ENCODE data around the gene TBC1D22B. TPM values are rescaled to one million over a fixed set of nuclear protein-coding genes. Genes with fewer than 3 reads are reported as not detected.
"Not testable (repeated sequence)": the region's sequence is repeated elsewhere in the genome, so short reads cannot be mapped to it uniquely, and the experiment has no call there.

TBC1D22B gene
- total RNA-seq, 4 donors from 2014 or later, result 14.2 to 19.6 (median 18.4) TPM

DNA sequence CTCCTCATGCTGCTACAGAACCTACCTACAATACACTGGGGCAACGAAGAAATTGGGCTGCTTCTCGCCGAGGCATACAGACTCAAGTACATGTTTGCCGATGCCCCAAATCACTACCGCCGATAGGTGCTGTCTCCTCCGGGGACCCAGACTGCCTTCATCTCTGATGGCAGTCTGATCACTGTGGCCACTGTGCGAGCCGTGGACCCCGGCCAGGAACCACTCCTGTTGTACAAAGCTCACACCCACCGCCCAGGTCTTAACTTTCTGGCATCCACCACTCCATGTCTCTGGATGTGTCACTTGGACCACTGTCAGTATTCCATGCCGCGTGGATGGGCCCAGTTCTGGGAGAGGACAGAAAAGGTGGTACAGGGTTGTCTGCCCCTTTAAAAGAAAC, 73.5 kb downstream of the TBC1D22B start:
- Histone ChIP-seq H3K36me3 (peaks cover 36% of the 10 kb centered on the region), H3K27me3 (no peaks in the 10 kb centered on the region), H3K4me1 (no peaks in the 10 kb centered on the region), H3K4me3 (no peak overlapping the region), H3K27ac (no peak overlapping the region), H3K9me3 (no peaks in the 10 kb centered on the region)
- DNase-seq (ENCODE audit: low spot score in 2 of 2), result no peak
- TF ChIP-seq EP300 (IDR thresholded peaks at IDR 0.05) (no peak), POLR2A (IDR thresholded peaks at IDR 0.05) (no peak), POLR2AphosphoS5 (IDR thresholded peaks at IDR 0.05) (no peak)
- TF ChIP-seq, protein P1, sequence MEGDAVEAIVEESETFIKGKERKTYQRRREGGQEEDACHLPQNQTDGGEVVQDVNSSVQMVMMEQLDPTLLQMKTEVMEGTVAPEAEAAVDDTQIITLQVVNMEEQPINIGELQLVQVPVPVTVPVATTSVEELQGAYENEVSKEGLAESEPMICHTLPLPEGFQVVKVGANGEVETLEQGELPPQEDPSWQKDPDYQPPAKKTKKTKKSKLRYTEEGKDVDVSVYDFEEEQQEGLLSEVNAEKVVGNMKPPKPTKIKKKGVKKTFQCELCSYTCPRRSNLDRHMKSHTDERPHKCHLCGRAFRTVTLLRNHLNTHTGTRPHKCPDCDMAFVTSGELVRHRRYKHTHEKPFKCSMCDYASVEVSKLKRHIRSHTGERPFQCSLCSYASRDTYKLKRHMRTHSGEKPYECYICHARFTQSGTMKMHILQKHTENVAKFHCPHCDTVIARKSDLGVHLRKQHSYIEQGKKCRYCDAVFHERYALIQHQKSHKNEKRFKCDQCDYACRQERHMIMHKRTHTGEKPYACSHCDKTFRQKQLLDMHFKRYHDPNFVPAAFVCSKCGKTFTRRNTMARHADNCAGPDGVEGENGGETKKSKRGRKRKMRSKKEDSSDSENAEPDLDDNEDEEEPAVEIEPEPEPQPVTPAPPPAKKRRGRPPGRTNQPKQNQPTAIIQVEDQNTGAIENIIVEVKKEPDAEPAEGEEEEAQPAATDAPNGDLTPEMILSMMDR (IDR thresholded peaks at IDR 0.05), result no peak
- WGBS, result 90% methylated on average over 10 of the region's 13 CpGs

DNA sequence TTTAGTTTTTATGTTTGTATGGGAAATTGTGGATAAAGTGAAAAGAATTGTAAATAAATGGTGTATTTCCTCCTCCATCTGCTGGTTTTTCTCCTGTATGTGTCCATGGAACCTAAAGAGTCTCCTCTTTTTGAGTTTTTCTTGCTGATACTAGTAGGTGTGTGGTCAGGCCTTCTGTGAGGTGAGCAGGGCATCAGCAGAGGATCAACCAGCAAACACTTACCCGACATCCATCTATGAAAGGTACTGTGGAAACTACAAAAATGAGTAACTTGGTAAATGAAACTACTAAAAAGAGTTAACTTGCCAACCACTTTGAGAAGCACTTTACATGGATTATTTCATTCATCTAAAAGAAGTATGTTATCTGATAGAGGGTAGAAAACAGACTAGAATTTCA, 75.3 kb downstream of the TBC1D22B start:
- no peaks in the 10 kb centered on the region for H3K27me3 ChIP-seq
- H3K9me3 ChIP-seq, result no peaks in the 10 kb centered on the region
- TF ChIP-seq POLR2A (IDR thresholded peaks at IDR 0.05) (no peak), POLR2AphosphoS5 (IDR thresholded peaks at IDR 0.05) (no peak), EP300 (IDR thresholded peaks at IDR 0.05) (no peak)
- TF ChIP-seq, protein P1 (IDR thresholded peaks at IDR 0.05), result no peak
- no peak overlapping the region for H3K4me3 ChIP-seq
- DNase-seq (ENCODE audit: low spot score in 2 of 2), result no peak
- H3K36me3 ChIP-seq, result peaks cover 36% of the 10 kb centered on the region
- no peaks in the 10 kb centered on the region for H3K4me1 ChIP-seq
- 94% methylated on average over 1 of the region's 1 CpG for WGBS
- no peak overlapping the region for H3K27ac ChIP-seq

DNA sequence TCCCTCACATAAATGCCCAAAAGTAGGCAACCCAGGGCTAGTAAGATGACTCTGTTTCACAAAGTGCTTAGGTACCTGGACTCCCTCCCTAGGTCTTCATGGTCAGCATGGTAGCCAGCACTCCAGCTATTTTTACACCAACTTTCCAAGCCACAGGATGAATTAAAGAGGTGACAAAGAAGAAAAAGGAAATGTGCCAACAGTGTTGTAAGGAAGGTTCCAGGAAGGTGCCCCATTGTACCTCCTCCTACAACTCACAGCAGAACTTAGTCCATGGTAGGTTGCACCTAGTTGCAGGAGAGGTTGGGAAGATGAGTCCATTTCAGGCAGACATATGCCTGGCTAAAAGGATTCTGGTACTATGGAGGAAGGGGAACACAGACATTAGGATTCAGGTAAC, 76.5 kb downstream of the TBC1D22B start:
- Histone ChIP-seq H3K9me3 (no peaks in the 10 kb centered on the region), H3K4me3 (no peak overlapping the region), H3K27me3 (no peaks in the 10 kb centered on the region), H3K4me1 (no peaks in the 10 kb centered on the region), H3K36me3 (peaks cover 36% of the 10 kb centered on the region), H3K27ac (no peak overlapping the region)
- TF ChIP-seq EP300 (IDR thresholded peaks at IDR 0.05) (no peak), POLR2AphosphoS5 (IDR thresholded peaks at IDR 0.05) (no peak), POLR2A (IDR thresholded peaks at IDR 0.05) (no peak)
- TF ChIP-seq, protein P1 (IDR thresholded peaks at IDR 0.05), result no peak
- DNase-seq (ENCODE audit: low spot score in 2 of 2), result no peak

DNA sequence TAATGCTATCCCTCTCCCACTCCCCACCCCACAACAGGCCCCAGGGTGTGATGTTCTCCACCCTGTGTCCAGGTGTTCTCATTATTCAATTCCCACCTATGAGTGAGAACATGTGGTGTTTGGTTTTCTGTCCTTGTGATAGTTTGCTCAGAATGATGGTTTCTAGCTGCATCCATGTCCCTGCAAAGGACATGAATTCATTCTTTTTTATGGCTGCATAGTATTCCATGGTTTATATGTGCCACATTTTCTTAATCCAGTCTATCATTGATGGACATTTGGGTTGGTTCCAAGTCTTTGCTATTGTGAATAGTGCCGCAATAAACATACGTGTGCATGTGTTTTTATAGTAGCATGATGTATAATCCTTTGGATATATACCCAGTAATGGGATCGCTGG, 80.7 kb downstream of the TBC1D22B start:
- H3K27ac ChIP-seq; H3K27me3 ChIP-seq; H3K36me3 ChIP-seq; H3K4me1 ChIP-seq; H3K9me3 ChIP-seq; DNase-seq (ENCODE audit: low spot score in 2 of 2); H3K4me3 ChIP-seq: not testable (repeated sequence)
- 99% methylated on average over 3 of the region's 3 CpGs for WGBS

DNA sequence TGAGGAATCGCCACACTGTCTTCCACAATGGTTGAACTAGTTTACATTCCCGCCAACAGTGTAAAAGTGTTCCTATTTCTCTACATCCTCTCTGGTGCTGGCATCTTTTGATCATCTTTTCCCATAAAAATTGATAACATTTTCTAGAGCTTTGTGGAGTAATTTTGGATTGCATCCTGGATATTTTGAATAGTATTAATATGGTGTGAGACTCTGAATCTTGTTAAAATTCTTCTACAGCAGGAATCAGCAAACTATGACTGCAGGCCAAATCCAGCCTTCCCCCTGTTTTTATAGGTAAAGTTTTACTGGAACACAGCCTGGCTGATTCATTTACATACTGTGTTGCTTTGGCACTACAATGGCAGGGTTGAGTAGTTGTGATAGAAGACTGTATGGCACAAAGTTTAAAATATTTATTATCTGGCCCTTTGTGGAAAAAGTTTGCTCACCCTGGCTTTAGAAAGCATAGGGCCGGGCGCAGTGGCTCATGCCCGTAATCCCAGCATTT, 81.2 kb downstream of the TBC1D22B start:
- H3K27ac ChIP-seq, result no peak overlapping the region
- H3K27me3 ChIP-seq, result no peaks in the 10 kb centered on the region
- H3K9me3 ChIP-seq, result no peaks in the 10 kb centered on the region
- no peak overlapping the region for H3K4me3 ChIP-seq
- DNase-seq (ENCODE audit: low spot score in 2 of 2), result no peak
- H3K4me1 ChIP-seq, result no peaks in the 10 kb centered on the region
- no peaks in the 10 kb centered on the region for H3K36me3 ChIP-seq
- 96% methylated on average over 5 of the region's 5 CpGs for WGBS
- no peak for TF ChIP-seq POLR2A (IDR thresholded peaks at IDR 0.05)

DNA sequence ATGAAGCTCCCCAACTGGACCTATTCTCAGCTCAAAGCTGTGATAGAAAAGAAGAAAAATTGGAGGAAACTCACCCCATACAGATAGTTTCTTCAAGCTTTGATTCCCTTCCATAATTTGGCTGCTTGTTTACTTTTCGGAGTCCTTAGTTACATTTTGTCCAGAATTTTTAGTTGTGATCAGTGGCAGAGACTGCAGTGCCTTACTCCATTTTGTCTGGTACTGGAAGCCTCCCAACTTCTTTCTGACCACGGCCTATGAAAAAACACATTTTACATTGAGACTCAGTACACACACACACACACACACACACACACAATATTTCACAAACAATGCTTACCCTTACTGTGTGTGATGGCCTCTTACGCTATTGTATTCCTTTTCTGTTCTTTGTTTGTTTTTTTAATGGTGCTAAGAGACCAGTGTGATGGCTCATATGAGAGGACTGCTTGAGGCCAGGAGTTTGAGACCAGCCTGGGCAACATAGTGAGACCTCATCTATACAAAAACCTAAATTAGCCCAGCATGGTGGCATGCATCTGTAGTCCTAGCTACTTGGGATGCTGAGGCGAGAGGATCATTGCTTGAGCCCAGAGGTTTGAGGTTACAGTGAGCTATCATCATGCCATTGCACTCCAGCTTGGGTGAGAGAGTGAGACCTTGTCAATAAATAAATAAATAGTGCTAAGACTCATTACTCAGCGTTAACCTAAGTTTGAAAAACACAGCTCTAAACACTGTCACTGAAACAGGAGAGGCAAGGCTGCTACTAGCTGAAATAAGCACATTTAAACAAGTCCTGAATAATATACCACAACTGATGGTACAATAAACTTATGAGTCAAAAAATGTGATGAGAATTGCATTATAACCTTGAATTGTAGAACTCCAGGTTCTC, 82.4 kb downstream of the TBC1D22B start:
- H3K4me1 ChIP-seq, result no peaks in the 10 kb centered on the region
- TF ChIP-seq EP300 (IDR thresholded peaks at IDR 0.05) (no peak), POLR2AphosphoS5 (IDR thresholded peaks at IDR 0.05) (no peak), POLR2A (IDR thresholded peaks at IDR 0.05) (no peak)
- TF ChIP-seq, protein P1 (IDR thresholded peaks at IDR 0.05), result no peak
- DNase-seq (ENCODE audit: low spot score in 2 of 2), result no peak
- no peak overlapping the region for H3K27ac ChIP-seq
- H3K9me3 ChIP-seq, result no peaks in the 10 kb centered on the region
- H3K27me3 ChIP-seq, result no peaks in the 10 kb centered on the region
- 86% methylated on average over 5 of the region's 5 CpGs for WGBS
- H3K36me3 ChIP-seq, result no peaks in the 10 kb centered on the region
- H3K4me3 ChIP-seq, result no peak overlapping the region
